Esophagus squamous epithelium (tissue), 4 donors: Measurements from ENCODE around the gene MAPK12.

Source experiments
- POLR2A ChIP-seq, 4 donors: fragments of 450-650 bp; IDR thresholded peaks; one replicate each; pipeline ENCODE4 v1.6.1; 2017; ENCODE audit warnings: antibody characterized with exemption in 4 of 4, mild to moderate bottlenecking in 4 of 4, moderate library complexity in 3 of 4
- TF ChIP-seq, protein P1 (sequence below), 6 experiments: fragments of 450-650 bp in 4 of 6; fragments of 200-600 bp in 2 of 6; sonication (generic) in 2 of 6; IDR thresholded peaks; one replicate each; pipeline ENCODE4 v1.5.1; 2016 to 2019; ENCODE audit warnings: antibody characterized with exemption in 6 of 6, mild to moderate bottlenecking in 4 of 6, moderate library complexity in 4 of 6

- TF ChIP-seq, protein P1, sequence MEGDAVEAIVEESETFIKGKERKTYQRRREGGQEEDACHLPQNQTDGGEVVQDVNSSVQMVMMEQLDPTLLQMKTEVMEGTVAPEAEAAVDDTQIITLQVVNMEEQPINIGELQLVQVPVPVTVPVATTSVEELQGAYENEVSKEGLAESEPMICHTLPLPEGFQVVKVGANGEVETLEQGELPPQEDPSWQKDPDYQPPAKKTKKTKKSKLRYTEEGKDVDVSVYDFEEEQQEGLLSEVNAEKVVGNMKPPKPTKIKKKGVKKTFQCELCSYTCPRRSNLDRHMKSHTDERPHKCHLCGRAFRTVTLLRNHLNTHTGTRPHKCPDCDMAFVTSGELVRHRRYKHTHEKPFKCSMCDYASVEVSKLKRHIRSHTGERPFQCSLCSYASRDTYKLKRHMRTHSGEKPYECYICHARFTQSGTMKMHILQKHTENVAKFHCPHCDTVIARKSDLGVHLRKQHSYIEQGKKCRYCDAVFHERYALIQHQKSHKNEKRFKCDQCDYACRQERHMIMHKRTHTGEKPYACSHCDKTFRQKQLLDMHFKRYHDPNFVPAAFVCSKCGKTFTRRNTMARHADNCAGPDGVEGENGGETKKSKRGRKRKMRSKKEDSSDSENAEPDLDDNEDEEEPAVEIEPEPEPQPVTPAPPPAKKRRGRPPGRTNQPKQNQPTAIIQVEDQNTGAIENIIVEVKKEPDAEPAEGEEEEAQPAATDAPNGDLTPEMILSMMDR (IDR thresholded peaks at IDR 0.05), result no peak
- TF ChIP-seq POLR2A (IDR thresholded peaks at IDR 0.05), result no peak
Observed at GRCh38 chr22:50242406-50242949, 19.0 kb downstream of the MAPK12 start.
